ENCODE results near the gene KRTAP10-3. TPM values are rescaled to one million over a fixed set of nuclear protein-coding genes. Genes with fewer than 3 reads are reported as not detected.

KRTAP10-3 gene
- total RNA-seq, 1 donor from 2014 or later: not detected

GRCh38 chr21:44510508-44511218 is 47.9 kb downstream of the KRTAP10-3 start:
- H3K9me3 Mint-ChIP-seq (ENCODE audit: unreplicated experiment): peaks cover 3% of the 10 kb centered on the region
- peak; percentile 85 for DNase-seq
- no peaks in the 10 kb centered on the region for H3K4me1 Mint-ChIP-seq (ENCODE audit: low read depth, unreplicated experiment)
- no peaks in the 10 kb centered on the region for H3K36me3 Mint-ChIP-seq (ENCODE audit: unreplicated experiment)
- H3K27me3 Mint-ChIP-seq (ENCODE audit: unreplicated experiment): peaks cover 4% of the 10 kb centered on the region
- no peak overlapping the region for H3K27ac Mint-ChIP-seq (ENCODE audit: unreplicated experiment)
- no peak overlapping the region for H3K4me3 Mint-ChIP-seq (ENCODE audit: unreplicated experiment)
- peak; percentile 95 for TF ChIP-seq CTCF (IDR thresholded peaks at IDR 0.05; ENCODE audit: partially characterized antibody, unreplicated experiment)

GRCh38 chr21:44510109-44510507 is 48.5 kb downstream of the KRTAP10-3 start:
- Mint-ChIP-seq H3K4me1 (ENCODE audit: low read depth, unreplicated experiment) (no peaks in the 10 kb centered on the region), H3K4me3 (ENCODE audit: unreplicated experiment) (no peak overlapping the region), H3K27me3 (ENCODE audit: unreplicated experiment) (peaks cover 4% of the 10 kb centered on the region), H3K27ac (ENCODE audit: unreplicated experiment) (no peak overlapping the region), H3K36me3 (ENCODE audit: unreplicated experiment) (no peaks in the 10 kb centered on the region), H3K9me3 (ENCODE audit: unreplicated experiment) (no peaks in the 10 kb centered on the region)
- DNase-seq: peak; percentile 2
- no peak for TF ChIP-seq CTCF (IDR thresholded peaks at IDR 0.05; ENCODE audit: partially characterized antibody, unreplicated experiment)

GRCh38 chr21:44509539-44509938 is 49.1 kb downstream of the KRTAP10-3 start:
- no peak overlapping the region for H3K4me3 Mint-ChIP-seq (ENCODE audit: unreplicated experiment)
- no peak overlapping the region for H3K27ac Mint-ChIP-seq (ENCODE audit: unreplicated experiment)
- H3K27me3 Mint-ChIP-seq (ENCODE audit: unreplicated experiment): peaks cover 4% of the 10 kb centered on the region
- H3K9me3 Mint-ChIP-seq (ENCODE audit: unreplicated experiment): no peaks in the 10 kb centered on the region
- no peak for DNase-seq
- no peaks in the 10 kb centered on the region for H3K36me3 Mint-ChIP-seq (ENCODE audit: unreplicated experiment)
- no peaks in the 10 kb centered on the region for H3K4me1 Mint-ChIP-seq (ENCODE audit: low read depth, unreplicated experiment)
- TF ChIP-seq CTCF (IDR thresholded peaks at IDR 0.05; ENCODE audit: partially characterized antibody, unreplicated experiment): no peak

- no peaks in the 10 kb centered on the region for H3K36me3 Mint-ChIP-seq (ENCODE audit: unreplicated experiment)
- peaks cover 4% of the 10 kb centered on the region for H3K27me3 Mint-ChIP-seq (ENCODE audit: unreplicated experiment)
- H3K27ac Mint-ChIP-seq (ENCODE audit: unreplicated experiment): no peak overlapping the region
- H3K4me3 Mint-ChIP-seq (ENCODE audit: unreplicated experiment): no peak overlapping the region
- H3K4me1 Mint-ChIP-seq (ENCODE audit: low read depth, unreplicated experiment): no peaks in the 10 kb centered on the region
- no peaks in the 10 kb centered on the region for H3K9me3 Mint-ChIP-seq (ENCODE audit: unreplicated experiment)
- DNase-seq: no peak
- TF ChIP-seq CTCF (IDR thresholded peaks at IDR 0.05; ENCODE audit: partially characterized antibody, unreplicated experiment): no peak
These were observed 49.7 kb downstream of the KRTAP10-3 start for GRCh38 chr21:44508711-44509445.

GRCh38 chr21:44508426-44508710 is 50.2 kb downstream of the KRTAP10-3 start:
- TF ChIP-seq CTCF (IDR thresholded peaks at IDR 0.05; ENCODE audit: partially characterized antibody, unreplicated experiment): no peak
- Mint-ChIP-seq H3K9me3 (ENCODE audit: unreplicated experiment) (no peaks in the 10 kb centered on the region), H3K27ac (ENCODE audit: unreplicated experiment) (no peak overlapping the region), H3K36me3 (ENCODE audit: unreplicated experiment) (no peaks in the 10 kb centered on the region), H3K4me3 (ENCODE audit: unreplicated experiment) (no peak overlapping the region), H3K4me1 (ENCODE audit: low read depth, unreplicated experiment) (no peaks in the 10 kb centered on the region), H3K27me3 (ENCODE audit: unreplicated experiment) (peaks cover 4% of the 10 kb centered on the region)
- peak; percentile 8 for DNase-seq

Measured in glutamatergic neuron (in vitro differentiated cells).